ENCODE data around the gene EFL1.

GRCh38 chr15:82081914-82082762 lies 180.4 kb downstream of the EFL1 start:
- TF ChIP-seq GATA2 (IDR thresholded peaks at IDR 0.05; ENCODE audit: low read depth, low read length), result no peak
- no peak for TF ChIP-seq GATA3 (IDR thresholded peaks at IDR 0.05; ENCODE audit: low read depth, low read length)
